Kidney epithelial cell (primary cell): Measurements from ENCODE around the gene HSF2. TPM values are rescaled to one million over a fixed set of nuclear protein-coding genes. Genes with fewer than 3 reads are reported as not detected.
A peak's percentile ranks its signal among the peaks of the same experiment; 100 is the strongest.

ENCODE experiments used
- DNase-seq: peaks from one replicate; pipeline ENCODE4 v3.0.0-alpha.2; 2010; ENCODE audit warnings: low read depth
- H3K27me3 ChIP-seq: 2 replicates; pipeline ENCODE4 v1.6.0; 2011; ENCODE audit warnings: low read length; ENCODE audit not compliant: control insufficient read depth, insufficient read depth
- H3K36me3 ChIP-seq: 2 replicates; pipeline ENCODE4 v1.5.1; 2011; ENCODE audit warnings: low read length; ENCODE audit not compliant: control insufficient read depth, insufficient read depth
- H3K4me3 ChIP-seq: 2 replicates; pipeline ENCODE4 v1.5.1; 2011; ENCODE audit warnings: low read depth, mild to moderate bottlenecking, control low read depth, low read length
- CTCF ChIP-seq: IDR thresholded peaks from 2 replicates; pipeline ENCODE4 v1.5.1; 2011; ENCODE audit warnings: mild to moderate bottlenecking, moderate library complexity, low read length, control low read depth, inconsistent platforms; ENCODE audit not compliant: insufficient read depth, poor library complexity, severe bottlenecking
- total RNA-seq: library from RNA; depleted of rRNA; stranded (reverse); fragments of >200 nt; gene quantifications from 2 replicates; pipeline ENCODE4 v1.2.3, GENCODE V29; 2015

Gene HSF2
- 17.3 and 18.2 TPM in 2 replicates for total RNA-seq

GRCh38 chr6:122399348-122400120 is at the start of gene HSF2:
TSS of gene HSF2 (plus strand) at chr6:122399652. CDS start at chr6:122399738, 86 bp downstream.
- DNase-seq = peak; percentile 94
- Histone ChIP-seq H3K4me3 (peak within 1 kb of the TSS; percentile 99), H3K27me3 (no peaks in the 10 kb centered on the region), H3K36me3 (no peaks in the 10 kb centered on the region)
- TF ChIP-seq CTCF = peak; percentile 40

- Histone ChIP-seq H3K27me3 (no peaks in the 10 kb centered on the region), H3K4me3 (no peak overlapping the region), H3K36me3 (no peaks in the 10 kb centered on the region)
- no peak for TF ChIP-seq CTCF
- no peak for DNase-seq
Measured at GRCh38 chr6:122352981-122353664, 46.3 kb upstream of the HSF2 start.

GRCh38 chr6:122360809-122361208 is 38.6 kb upstream of the HSF2 start:
- Histone ChIP-seq H3K36me3 (no peaks in the 10 kb centered on the region), H3K4me3 (no peak overlapping the region), H3K27me3 (no peaks in the 10 kb centered on the region)
- no peak for DNase-seq
- no peak for TF ChIP-seq CTCF

GRCh38 chr6:122361314-122361979 is 38.0 kb upstream of the HSF2 start:
- no peaks in the 10 kb centered on the region for H3K27me3 ChIP-seq
- H3K4me3 ChIP-seq = no peak overlapping the region
- no peak for TF ChIP-seq CTCF
- DNase-seq = no peak
- no peaks in the 10 kb centered on the region for H3K36me3 ChIP-seq

GRCh38 chr6:122363769-122364483 is 35.5 kb upstream of the HSF2 start:
- no peak for DNase-seq
- no peak for TF ChIP-seq CTCF

More at GRCh38 chr6:122363769-122364483, 35.5 kb upstream of the HSF2 start:
- Histone ChIP-seq H3K4me3 (no peak overlapping the region), H3K27me3 (no peaks in the 10 kb centered on the region), H3K36me3 (no peaks in the 10 kb centered on the region)
